NCI-H345 treated with DMSO at 0.1 percent for 48 hours (cell line): ENCODE results near the gene SYCE3.
A peak's percentile ranks its signal among the peaks of the same experiment; 100 is the strongest.
"Not testable (repeated sequence)": the region's sequence is repeated elsewhere in the genome, so short reads cannot be mapped to it uniquely, and the experiment has no call there.

Source experiments
- DNase-seq: peaks from one replicate; lab custom pipeline; 2025; ENCODE audit not compliant: unreplicated experiment; lab: John Stamatoyannopoulos, UW

Gene SYCE3

GRCh38 chr22:50562523-50563412 is at the start of gene SYCE3:
Gene SYCE3, minus strand, starts transcription at chr22:50562919. Its CDS starts 6,514 bp downstream, at chr22:50556405.
- DNase-seq: peak; percentile 79

GRCh38 chr22:50612168-50612527 is 49.4 kb upstream of the SYCE3 start:
- no peak for DNase-seq

GRCh38 chr22:50611341-50612060 is 48.8 kb upstream of the SYCE3 start:
- DNase-seq: no peak

GRCh38 chr22:50610581-50610980 is 47.9 kb upstream of the SYCE3 start:
- no peak for DNase-seq

- no peak for DNase-seq
Measured at GRCh38 chr22:50610041-50610451, 47.3 kb upstream of the SYCE3 start.

- DNase-seq: no peak
Measured at GRCh38 chr22:50609599-50609998, 46.9 kb upstream of the SYCE3 start.

GRCh38 chr22:50608996-50609395 is 46.3 kb upstream of the SYCE3 start:
- no peak for DNase-seq

GRCh38 chr22:50608058-50608840 is 45.5 kb upstream of the SYCE3 start:
- DNase-seq: not testable (repeated sequence)

GRCh38 chr22:50607659-50608020 is 44.9 kb upstream of the SYCE3 start:
- DNase-seq: no peak

GRCh38 chr22:50606946-50607658 is 44.4 kb upstream of the SYCE3 start:
- DNase-seq: no peak

GRCh38 chr22:50606165-50606945 is 43.6 kb upstream of the SYCE3 start:
- no peak for DNase-seq

- no peak for DNase-seq
Measured at GRCh38 chr22:50605613-50606074, 42.9 kb upstream of the SYCE3 start.

GRCh38 chr22:50605002-50605612 is 42.4 kb upstream of the SYCE3 start:
- no peak for DNase-seq

- DNase-seq: no peak
Measured at GRCh38 chr22:50604256-50605001, 41.7 kb upstream of the SYCE3 start.

GRCh38 chr22:50603511-50604255 is 41.0 kb upstream of the SYCE3 start:
- DNase-seq: no peak

GRCh38 chr22:50602338-50602700 is 39.6 kb upstream of the SYCE3 start:
- no peak for DNase-seq

- no peak for DNase-seq
Measured at GRCh38 chr22:50601669-50602337, 39.1 kb upstream of the SYCE3 start.
